ENCODE measurements around the gene FXYD5.

FXYD5 gene

GRCh38 chr19:35177377-35178274 is 23.1 kb downstream of the FXYD5 start:
- Histone ChIP-seq H3K4me1 (ENCODE audit: insufficient read depth, insufficient read length) (no peaks in the 10 kb centered on the region), H3K4me3 (ENCODE audit: insufficient read length, low read depth) (no peak overlapping the region), H3K9ac (ENCODE audit: insufficient read length, low read depth) (no peak overlapping the region), H3K36me3 (ENCODE audit: insufficient read depth, insufficient read length, low read length) (no peaks in the 10 kb centered on the region), H3K9me3 (ENCODE audit: insufficient read depth, low read length) (0 out of 2 replicates have a peak, but pooled peaks cover 2% of the 10 kb centered on the region), H3K27me3 (ENCODE audit: insufficient read depth, insufficient read length) (no peaks in the 10 kb centered on the region)
- no peak for TF ChIP-seq ZNF274 (IDR thresholded peaks at IDR 0.05; ENCODE audit: low read depth, low read length)
- no peak for DNase-seq (ENCODE audit: low read depth, low spot score)

GRCh38 chr19:35178701-35179100 is 24.2 kb downstream of the FXYD5 start:
- no peak for TF ChIP-seq ZNF274 (IDR thresholded peaks at IDR 0.05; ENCODE audit: low read depth, low read length)
- no peak for TF ChIP-seq YY1 (IDR thresholded peaks at IDR 0.05; ENCODE audit: insufficient read depth, insufficient read length)
- TF ChIP-seq SUZ12 (IDR thresholded peaks at IDR 0.05; ENCODE audit: extremely low read depth, insufficient read depth, insufficient read length): no peak
- Histone ChIP-seq H3K4me1 (ENCODE audit: insufficient read depth, insufficient read length) (no peaks in the 10 kb centered on the region), H3K27me3 (ENCODE audit: insufficient read depth, insufficient read length) (no peaks in the 10 kb centered on the region), H3K9ac (ENCODE audit: insufficient read length, low read depth) (no peak overlapping the region), H3K4me3 (ENCODE audit: insufficient read length, low read depth) (no peak overlapping the region), H3K36me3 (ENCODE audit: insufficient read depth, insufficient read length, low read length) (no peaks in the 10 kb centered on the region), H3K9me3 (ENCODE audit: insufficient read depth, low read length) (peaks cover 5% of the 10 kb centered on the region; the same call in 1 of the 2 replicates)
- DNase-seq (ENCODE audit: low read depth, low spot score): no peak

- H3K36me3 ChIP-seq (ENCODE audit: insufficient read depth, insufficient read length, low read length): no peaks in the 10 kb centered on the region
- H3K4me3 ChIP-seq (ENCODE audit: insufficient read length, low read depth): no peak overlapping the region
- TF ChIP-seq ZNF274 (IDR thresholded peaks at IDR 0.05; ENCODE audit: low read depth, low read length): no peak
- TF ChIP-seq SUZ12 (IDR thresholded peaks at IDR 0.05; ENCODE audit: extremely low read depth, insufficient read depth, insufficient read length): no peak
- no peak for DNase-seq (ENCODE audit: low read depth, low spot score)
- H3K9me3 ChIP-seq (ENCODE audit: insufficient read depth, low read length): peaks cover 5% of the 10 kb centered on the region; the same call in 1 of the 2 replicates
- H3K27me3 ChIP-seq (ENCODE audit: insufficient read depth, insufficient read length): no peaks in the 10 kb centered on the region
- no peaks in the 10 kb centered on the region for H3K4me1 ChIP-seq (ENCODE audit: insufficient read depth, insufficient read length)
- H3K9ac ChIP-seq (ENCODE audit: insufficient read length, low read depth): no peak overlapping the region
Measured at GRCh38 chr19:35179830-35180229, 25.3 kb downstream of the FXYD5 start.

GRCh38 chr19:35181387-35181786 is 26.9 kb downstream of the FXYD5 start:
- no peak for DNase-seq (ENCODE audit: low read depth, low spot score)
- Histone ChIP-seq H3K4me1 (ENCODE audit: insufficient read depth, insufficient read length) (no peaks in the 10 kb centered on the region), H3K9me3 (ENCODE audit: insufficient read depth, low read length) (peaks cover 5% of the 10 kb centered on the region; the same call in 1 of the 2 replicates), H3K4me3 (ENCODE audit: insufficient read length, low read depth) (no peak overlapping the region), H3K9ac (ENCODE audit: insufficient read length, low read depth) (no peak overlapping the region), H3K36me3 (ENCODE audit: insufficient read depth, insufficient read length, low read length) (no peaks in the 10 kb centered on the region), H3K27me3 (ENCODE audit: insufficient read depth, insufficient read length) (no peaks in the 10 kb centered on the region)
- TF ChIP-seq YY1 (IDR thresholded peaks at IDR 0.05; ENCODE audit: insufficient read depth, insufficient read length) (no peak), SUZ12 (IDR thresholded peaks at IDR 0.05; ENCODE audit: extremely low read depth, insufficient read depth, insufficient read length) (no peak), ZNF274 (IDR thresholded peaks at IDR 0.05; ENCODE audit: low read depth, low read length) (no peak)

GRCh38 chr19:35184267-35184666 is 29.7 kb downstream of the FXYD5 start:
- Histone ChIP-seq H3K9me3 (ENCODE audit: insufficient read depth, low read length) (peaks cover 5% of the 10 kb centered on the region; the same call in 1 of the 2 replicates), H3K4me1 (ENCODE audit: insufficient read depth, insufficient read length) (no peaks in the 10 kb centered on the region), H3K4me3 (ENCODE audit: insufficient read length, low read depth) (no peak overlapping the region), H3K27me3 (ENCODE audit: insufficient read depth, insufficient read length) (no peaks in the 10 kb centered on the region), H3K9ac (ENCODE audit: insufficient read length, low read depth) (no peak overlapping the region), H3K36me3 (ENCODE audit: insufficient read depth, insufficient read length, low read length) (no peaks in the 10 kb centered on the region)
- no peak for DNase-seq (ENCODE audit: low read depth, low spot score)
- TF ChIP-seq ZNF274 (IDR thresholded peaks at IDR 0.05; ENCODE audit: low read depth, low read length) (no peak), SUZ12 (IDR thresholded peaks at IDR 0.05; ENCODE audit: extremely low read depth, insufficient read depth, insufficient read length) (no peak), YY1 (IDR thresholded peaks at IDR 0.05; ENCODE audit: insufficient read depth, insufficient read length) (no peak)

- Histone ChIP-seq H3K4me1 (ENCODE audit: insufficient read depth, insufficient read length) (no peaks in the 10 kb centered on the region), H3K4me3 (ENCODE audit: insufficient read length, low read depth) (no peak overlapping the region), H3K9ac (ENCODE audit: insufficient read length, low read depth) (no peak overlapping the region), H3K36me3 (ENCODE audit: insufficient read depth, insufficient read length, low read length) (no peaks in the 10 kb centered on the region), H3K9me3 (ENCODE audit: insufficient read depth, low read length) (peaks cover 5% of the 10 kb centered on the region; the same call in 1 of the 2 replicates), H3K27me3 (ENCODE audit: insufficient read depth, insufficient read length) (no peaks in the 10 kb centered on the region)
- TF ChIP-seq YY1 (IDR thresholded peaks at IDR 0.05; ENCODE audit: insufficient read depth, insufficient read length): no peak
- TF ChIP-seq ZNF274 (IDR thresholded peaks at IDR 0.05; ENCODE audit: low read depth, low read length): no peak
- TF ChIP-seq SUZ12 (IDR thresholded peaks at IDR 0.05; ENCODE audit: extremely low read depth, insufficient read depth, insufficient read length): no peak
- DNase-seq (ENCODE audit: low read depth, low spot score): no peak
Measured at GRCh38 chr19:35184884-35185283, 30.3 kb downstream of the FXYD5 start.

GRCh38 chr19:35194012-35194984 is 39.8 kb downstream of the FXYD5 start:
- no peak for TF ChIP-seq SUZ12 (IDR thresholded peaks at IDR 0.05; ENCODE audit: extremely low read depth, insufficient read depth, insufficient read length)
- TF ChIP-seq YY1 (IDR thresholded peaks at IDR 0.05; ENCODE audit: insufficient read depth, insufficient read length): no peak
- no peak for TF ChIP-seq ZNF274 (IDR thresholded peaks at IDR 0.05; ENCODE audit: low read depth, low read length)
- DNase-seq (ENCODE audit: low read depth, low spot score): no peak
- H3K36me3 ChIP-seq (ENCODE audit: insufficient read depth, insufficient read length, low read length): no peaks in the 10 kb centered on the region
- H3K4me3 ChIP-seq (ENCODE audit: insufficient read length, low read depth): no peak overlapping the region
- no peak overlapping the region for H3K9ac ChIP-seq (ENCODE audit: insufficient read length, low read depth)
- no peaks in the 10 kb centered on the region for H3K9me3 ChIP-seq (ENCODE audit: insufficient read depth, low read length)
- no peaks in the 10 kb centered on the region for H3K4me1 ChIP-seq (ENCODE audit: insufficient read depth, insufficient read length)
- H3K27me3 ChIP-seq (ENCODE audit: insufficient read depth, insufficient read length): no peaks in the 10 kb centered on the region
